Activated CD4-positive, alpha-beta T cell treated with anti-CD3 and anti-CD28 coated beads, Interleukin-2, amount 50 U/mL, for 24 hours (primary cell): Measurements from ENCODE around the gene MLN.

ENCODE experiments used
- DNase-seq, 2 donors: peaks; one replicate each; pipeline ENCODE4 v3.0.0-alpha.2; 2020; ENCODE audit warnings: low read depth in 1 of 2, low spot score in 1 of 2

The MLN gene

GRCh38 chr6:33772902-33773472 lies 30.8 kb downstream of the MLN start:
- DNase-seq: no peak

GRCh38 chr6:33772082-33772830 lies 31.5 kb downstream of the MLN start:
- no peak for DNase-seq

GRCh38 chr6:33771146-33772081 lies 32.4 kb downstream of the MLN start:
- peak; percentile 43 for DNase-seq

GRCh38 chr6:33770833-33771145 lies 33.0 kb downstream of the MLN start:
- DNase-seq: no peak

- DNase-seq: no peak
Measured at GRCh38 chr6:33770124-33770832, 33.5 kb downstream of the MLN start.

- DNase-seq: no peak
Measured at GRCh38 chr6:33769248-33769821, 34.5 kb downstream of the MLN start.

- DNase-seq: peak; percentile 52 to 66
Measured at GRCh38 chr6:33768644-33769120, 35.1 kb downstream of the MLN start.

GRCh38 chr6:33766921-33767907 lies 36.6 kb downstream of the MLN start:
- DNase-seq: no peak

GRCh38 chr6:33765368-33765767 lies 38.4 kb downstream of the MLN start:
- DNase-seq: no peak

- no peak for DNase-seq
Measured at GRCh38 chr6:33764036-33764435, 39.8 kb downstream of the MLN start.

GRCh38 chr6:33763483-33763882 lies 40.3 kb downstream of the MLN start:
- no peak for DNase-seq

- no peak for DNase-seq
Measured at GRCh38 chr6:33762713-33763112, 41.1 kb downstream of the MLN start.

- peak in 1 of 2 donors; percentile 14 for DNase-seq
Measured at GRCh38 chr6:33761922-33762629, 41.7 kb downstream of the MLN start.

GRCh38 chr6:33761581-33761921 lies 42.3 kb downstream of the MLN start:
- DNase-seq: no peak

GRCh38 chr6:33759887-33760629 lies 43.7 kb downstream of the MLN start:
- no peak for DNase-seq

- no peak for DNase-seq
Measured at GRCh38 chr6:33758815-33759216, 45.0 kb downstream of the MLN start.

- DNase-seq: no peak
Measured at GRCh38 chr6:33757906-33758305, 45.9 kb downstream of the MLN start.

- DNase-seq: no peak
Measured at GRCh38 chr6:33757113-33757512, 46.7 kb downstream of the MLN start.
